Keratinocyte (primary cell): Measurements from ENCODE around the gene ZNF649. TPM values are rescaled to one million over a fixed set of nuclear protein-coding genes. Genes with fewer than 3 reads are reported as not detected.

ENCODE experiments used
- DNase-seq: peaks from one replicate; pipeline ENCODE4 v3.0.0-alpha.2; 2011; ENCODE audit warnings: low read depth, missing footprints, low spot score
- FAIRE-seq: peaks from 2 replicates; lab custom pipeline; 2011; peaks lifted over from hg19 to GRCh38; lab: Jason Lieb, UNC
- H2AFZ ChIP-seq: 2 replicates; pipeline ENCODE4 v1.6.0; 2012; ENCODE audit warnings: low read length, control low read depth, inconsistent platforms; ENCODE audit not compliant: control insufficient read depth
- H3K27ac ChIP-seq: 2 replicates; pipeline ENCODE4 v1.5.1; 2011; ENCODE audit warnings: low read length; ENCODE audit not compliant: control insufficient read depth, insufficient read depth
- H3K27me3 ChIP-seq: 3 replicates; pipeline ENCODE4 v1.6.0; 2011; ENCODE audit warnings: low read length; ENCODE audit not compliant: control insufficient read depth, insufficient read depth; ENCODE audit errors: extremely low read depth
- H3K36me3 ChIP-seq, 2 experiments: 2 replicates in 1 of 2; 3 replicates in 1 of 2; pipeline ENCODE4 v1.5.1; 2011; ENCODE audit warnings: low read length in 2 of 2, mild to moderate bottlenecking in 1 of 2; ENCODE audit not compliant: control insufficient read depth in 2 of 2, insufficient read depth in 2 of 2; ENCODE audit errors: extremely low read depth in 1 of 2
- H3K4me1 ChIP-seq: 3 replicates; pipeline ENCODE4 v1.5.1; 2011; ENCODE audit warnings: low read length; ENCODE audit not compliant: control insufficient read depth, insufficient read depth; ENCODE audit errors: extremely low read depth
- H3K4me2 ChIP-seq: 3 replicates; pipeline ENCODE4 v1.6.0; 2011; ENCODE audit warnings: low read depth, low read length; ENCODE audit not compliant: control insufficient read depth, insufficient read depth; ENCODE audit errors: extremely low read depth
- H3K4me3 ChIP-seq, 3 experiments: fragments of 200-600 bp in 1 of 3; sonication (generic) in 1 of 3; 2 replicates in 2 of 3; 3 replicates in 1 of 3; pipeline ENCODE4 v1.5.1; 2011 to 2016; ENCODE audit warnings: low read length in 3 of 3, mild to moderate bottlenecking in 3 of 3, control low read depth in 2 of 3, inconsistent platforms in 1 of 3, low read depth in 1 of 3, mixed read lengths in 1 of 3, mixed run types in 1 of 3, moderate library complexity in 1 of 3; ENCODE audit not compliant: control insufficient read depth in 2 of 3, insufficient read depth in 2 of 3; ENCODE audit errors: extremely low read depth in 1 of 3
- H3K79me2 ChIP-seq: 2 replicates; pipeline ENCODE4 v1.6.0; 2012; ENCODE audit warnings: low read length; ENCODE audit not compliant: control insufficient read depth, insufficient read depth
- H3K9ac ChIP-seq: 3 replicates; pipeline ENCODE4 v1.6.0; 2011; ENCODE audit warnings: low read length; ENCODE audit not compliant: control insufficient read depth, insufficient read depth; ENCODE audit errors: extremely low read depth
- H3K9me1 ChIP-seq: 3 replicates; pipeline ENCODE4 v1.6.0; 2011; ENCODE audit warnings: low read length; ENCODE audit not compliant: control insufficient read depth, insufficient read depth; ENCODE audit errors: extremely low read depth
- H3K9me3 ChIP-seq: 2 replicates; pipeline ENCODE4 v1.5.1; 2012; ENCODE audit warnings: low read depth, low read length; ENCODE audit not compliant: control insufficient read depth
- H4K20me1 ChIP-seq: 3 replicates; pipeline ENCODE4 v1.6.0; 2011; ENCODE audit warnings: low read length; ENCODE audit not compliant: control insufficient read depth, insufficient read depth; ENCODE audit errors: extremely low read depth
- EZH2 ChIP-seq: IDR thresholded peaks from one replicate; pipeline ENCODE4 v1.6.1; 2012; ENCODE audit warnings: inconsistent platforms, mild to moderate bottlenecking, low read length, moderate library complexity
- dilution Hi-C: fragments of 300-500 bp; cut with MboI; formaldehyde crosslinking; loops from one replicate; pipeline ENCODE4 v1.7.0; 2020; ENCODE audit warnings: low sequenced_read_pairs; ENCODE audit not compliant: extremely low pct_ligation_motif_present
- polyA plus RNA-seq, 5 experiments: library from polyadenylated mRNA; depleted of rRNA in 3 of 5; stranded (reverse) in 3 of 5; stranded (forward) in 1 of 5; unstranded in 1 of 5; fragments of >200 nt; gene quantifications; 1 replicate in 1 of 5; 2 replicates in 3 of 5; 3 replicates in 1 of 5; pipeline versions ENCODE4 v1.2.1 to v1.2.3, GENCODE V29; 2011 to 2012; ENCODE audit warnings: missing spikeins in 2 of 5, low read depth in 1 of 5, low replicate concordance in 1 of 5
- TF ChIP-seq, protein P1 (sequence below), 3 experiments: IDR thresholded peaks in 1 of 3; conservative IDR thresholded peaks in 1 of 3; optimal IDR thresholded peaks in 1 of 3; 2 replicates in 2 of 3; 3 replicates in 1 of 3; pipeline versions ENCODE3 to v1.5.1; 2011; ENCODE audit warnings: low read length in 3 of 3, mild to moderate bottlenecking in 3 of 3, moderate library complexity in 2 of 3, control low read depth in 1 of 3, inconsistent platforms in 1 of 3; ENCODE audit not compliant: insufficient read depth in 2 of 3; ENCODE audit errors: extremely low read depth in 1 of 3

Gene ZNF649
- polyA plus RNA-seq, 1 donor (not counting 4 experiments of a cell fraction or from before 2014, with no cell fraction given), result 6.5 TPM

DNA sequence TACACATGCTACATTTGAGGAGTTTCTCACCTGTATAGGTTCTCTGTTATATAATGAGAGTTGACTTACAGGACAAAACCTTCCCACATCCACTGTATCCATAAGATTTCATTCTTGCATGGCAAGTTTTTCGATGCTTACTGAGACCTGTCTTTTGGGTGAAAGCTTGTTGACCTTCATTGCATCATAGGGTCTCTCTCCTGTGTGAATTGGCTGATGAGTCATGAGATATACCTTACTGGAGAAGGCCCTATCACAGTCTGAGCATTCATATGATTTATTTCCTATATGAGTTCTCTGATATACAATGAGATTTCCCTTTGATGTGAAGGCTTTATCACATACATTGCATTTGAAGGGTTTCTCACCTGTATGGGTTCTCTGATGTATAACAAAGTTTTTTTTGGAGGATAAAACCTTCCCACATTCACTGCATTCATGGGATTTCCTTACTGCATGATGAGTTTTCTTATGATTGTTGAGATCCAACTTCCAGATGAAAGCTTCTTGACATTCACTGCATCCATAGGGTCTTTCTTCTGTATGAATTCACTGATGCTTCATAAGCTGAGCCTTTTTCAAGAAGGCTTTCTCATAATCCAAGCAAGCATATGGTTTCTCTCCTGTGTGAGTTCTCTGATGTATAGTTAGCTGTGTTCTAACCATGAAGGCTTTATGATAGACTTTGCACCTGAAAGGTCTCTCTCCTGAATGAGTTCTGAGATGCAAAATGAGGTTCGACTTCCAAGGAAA lies 42.8 kb downstream of the ZNF649 start:
- no peaks in the 10 kb centered on the region for H3K36me3 ChIP-seq
- dilution Hi-C loops, result no loop called here
- no peaks in the 10 kb centered on the region for H3K9me1 ChIP-seq
- no peak overlapping the region for H3K9ac ChIP-seq
- H3K4me3 ChIP-seq, result no peak overlapping the region
- H3K27me3 ChIP-seq, result no peaks in the 10 kb centered on the region
- H3K4me2 ChIP-seq, result no peak overlapping the region
- H2AFZ ChIP-seq, result no peak overlapping the region
- no peak for DNase-seq
- H3K79me2 ChIP-seq, result no peaks in the 10 kb centered on the region
- H4K20me1 ChIP-seq, result no peaks in the 10 kb centered on the region
- no peak overlapping the region for H3K27ac ChIP-seq
- FAIRE-seq, result no peak
- TF ChIP-seq, protein P1, sequence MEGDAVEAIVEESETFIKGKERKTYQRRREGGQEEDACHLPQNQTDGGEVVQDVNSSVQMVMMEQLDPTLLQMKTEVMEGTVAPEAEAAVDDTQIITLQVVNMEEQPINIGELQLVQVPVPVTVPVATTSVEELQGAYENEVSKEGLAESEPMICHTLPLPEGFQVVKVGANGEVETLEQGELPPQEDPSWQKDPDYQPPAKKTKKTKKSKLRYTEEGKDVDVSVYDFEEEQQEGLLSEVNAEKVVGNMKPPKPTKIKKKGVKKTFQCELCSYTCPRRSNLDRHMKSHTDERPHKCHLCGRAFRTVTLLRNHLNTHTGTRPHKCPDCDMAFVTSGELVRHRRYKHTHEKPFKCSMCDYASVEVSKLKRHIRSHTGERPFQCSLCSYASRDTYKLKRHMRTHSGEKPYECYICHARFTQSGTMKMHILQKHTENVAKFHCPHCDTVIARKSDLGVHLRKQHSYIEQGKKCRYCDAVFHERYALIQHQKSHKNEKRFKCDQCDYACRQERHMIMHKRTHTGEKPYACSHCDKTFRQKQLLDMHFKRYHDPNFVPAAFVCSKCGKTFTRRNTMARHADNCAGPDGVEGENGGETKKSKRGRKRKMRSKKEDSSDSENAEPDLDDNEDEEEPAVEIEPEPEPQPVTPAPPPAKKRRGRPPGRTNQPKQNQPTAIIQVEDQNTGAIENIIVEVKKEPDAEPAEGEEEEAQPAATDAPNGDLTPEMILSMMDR (optimal IDR thresholded peaks at IDR 0.05 in 1 of 3, IDR thresholded peaks at IDR 0.05 in 1 of 3, conservative IDR thresholded peaks at IDR 0.05 in 1 of 3; ENCODE audit: extremely low read depth in 1 of 3, insufficient read depth in 2 of 3, low read length in 3 of 3), result no peak
- no peak for TF ChIP-seq EZH2
- peaks cover 20% of the 10 kb centered on the region for H3K9me3 ChIP-seq
- H3K4me1 ChIP-seq, result no peaks in the 10 kb centered on the region

Other genes with a start within 250 kb of the ZNF649 start
- 3.9 to 9.4 TPM (median 4.3 TPM) in 3 replicates for gene SPACA6, start 211.7 kb downstream of the ZNF649 start, polyA plus RNA-seq
- gene HAS1, start 181.0 kb downstream of the ZNF649 start, polyA plus RNA-seq, result 0.33 to 5.0 TPM (median 0.56 TPM) in 3 replicates
- 2.4 to 7.7 TPM (median 3.0 TPM) in 3 replicates for gene FPR1, start 153.1 kb downstream of the ZNF649 start, polyA plus RNA-seq
- gene FPR2, start 143.8 kb downstream of the ZNF649 start, polyA plus RNA-seq, result 0.03 to 0.06 TPM (median 0.05 TPM) in 3 replicates
- not detected in 3 replicates for gene FPR3, start 109.9 kb downstream of the ZNF649 start, polyA plus RNA-seq
- gene ZNF577, start 17.1 kb downstream of the ZNF649 start, polyA plus RNA-seq, result 6.6 to 12.8 TPM (median 10.4 TPM) in 3 replicates
- 3.9 to 6.6 TPM (median 4.9 TPM) in 3 replicates for gene ZNF613, start 22.5 kb upstream of the ZNF649 start, polyA plus RNA-seq
- 3.8 to 7.7 TPM (median 6.0 TPM) in 3 replicates for gene ZNF350, start 81.8 kb upstream of the ZNF649 start, polyA plus RNA-seq
- gene ZNF615, start 103.2 kb upstream of the ZNF649 start, polyA plus RNA-seq, result 3.6 to 3.9 TPM (median 3.7 TPM) in 3 replicates
- gene ZNF614, start 123.4 kb upstream of the ZNF649 start, polyA plus RNA-seq, result 5.9 to 6.2 TPM (median 6.1 TPM) in 3 replicates
- gene ZNF432, start 143.8 kb upstream of the ZNF649 start, polyA plus RNA-seq, result 4.5 to 15.9 TPM (median 14.8 TPM) in 3 replicates
- gene ZNF841, start 190.7 kb upstream of the ZNF649 start, polyA plus RNA-seq, result 8.3 to 17.8 TPM (median 14.6 TPM) in 3 replicates
- 5.6 to 7.6 TPM (median 6.6 TPM) in 3 replicates for gene ZNF616, start 234.9 kb upstream of the ZNF649 start, polyA plus RNA-seq